NCI-H187 treated with DMSO at 0.1 percent for 48 hours (cell line): ENCODE results near the gene LRP11.
"Not testable (repeated sequence)": the region's sequence is repeated elsewhere in the genome, so short reads cannot be mapped to it uniquely, and the experiment has no call there.

ENCODE experiments used
- DNase-seq: peaks from one replicate; lab custom pipeline; 2025; lab: John Stamatoyannopoulos, UW

The LRP11 gene

DNA sequence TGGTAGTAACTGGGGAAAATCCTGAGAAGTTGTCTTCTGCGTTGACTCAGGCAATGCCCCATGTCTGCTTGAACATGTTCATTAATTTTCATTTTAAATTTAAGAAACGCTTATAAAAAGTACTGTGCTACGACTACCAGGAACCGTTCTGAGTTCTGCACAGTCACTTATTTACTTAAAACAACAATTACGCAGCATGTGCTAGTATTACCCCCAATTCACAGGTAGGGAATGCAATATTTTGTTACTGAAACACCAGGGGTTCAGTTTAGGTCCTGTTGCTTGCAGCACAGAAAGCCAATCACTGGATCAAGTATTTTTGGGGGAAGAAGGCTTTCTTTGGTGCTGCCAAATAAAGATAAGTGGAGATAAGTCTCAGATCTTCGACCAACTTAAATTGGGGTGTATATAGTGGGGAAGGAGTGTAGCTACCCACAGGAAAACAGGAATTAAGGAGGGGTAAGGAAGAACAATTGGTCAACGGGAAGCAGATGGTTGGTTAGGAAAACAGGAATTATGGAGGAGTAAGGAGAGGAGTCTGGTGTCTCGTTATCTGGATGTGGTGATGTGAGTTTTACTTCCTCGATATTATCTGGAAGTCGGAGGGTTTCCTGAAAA lies 5.2 kb upstream of the LRP11 start:
- no peak for DNase-seq

DNA sequence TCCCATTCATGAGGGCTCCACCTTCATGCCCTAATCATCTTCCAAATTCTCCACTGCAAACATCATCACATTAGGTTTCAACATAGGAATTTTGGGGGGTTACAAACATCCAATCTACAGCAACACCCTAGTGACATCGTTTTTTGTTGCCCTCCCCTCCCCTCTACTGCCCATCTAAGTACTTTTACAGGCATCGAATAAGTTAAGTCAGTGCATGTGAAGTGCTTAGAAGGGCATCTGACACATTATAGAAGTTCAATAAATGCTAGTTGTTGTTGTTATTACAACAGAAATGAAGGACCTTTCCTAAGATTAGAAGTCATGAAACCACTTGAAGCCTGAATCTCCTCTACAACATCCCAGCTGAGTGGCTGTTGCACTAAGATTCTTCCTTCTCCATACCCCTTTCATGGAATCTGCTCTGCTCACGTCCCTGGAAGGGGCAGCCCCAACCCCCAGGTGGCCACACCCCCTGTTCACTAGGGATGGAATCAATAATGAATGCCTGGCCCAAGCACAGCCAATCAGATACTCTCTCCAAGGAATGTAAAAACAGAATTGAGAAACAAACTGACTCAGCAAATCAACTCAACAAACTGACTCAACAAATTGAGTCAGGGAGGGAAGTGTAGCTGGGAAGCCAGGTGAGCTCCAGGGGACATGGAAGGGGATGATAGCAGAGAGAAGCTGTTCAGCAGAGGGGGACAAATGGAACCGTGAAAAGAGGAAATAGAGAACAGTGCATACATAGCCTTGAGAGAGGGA lies 3.9 kb upstream of the LRP11 start:
- no peak for DNase-seq

DNA sequence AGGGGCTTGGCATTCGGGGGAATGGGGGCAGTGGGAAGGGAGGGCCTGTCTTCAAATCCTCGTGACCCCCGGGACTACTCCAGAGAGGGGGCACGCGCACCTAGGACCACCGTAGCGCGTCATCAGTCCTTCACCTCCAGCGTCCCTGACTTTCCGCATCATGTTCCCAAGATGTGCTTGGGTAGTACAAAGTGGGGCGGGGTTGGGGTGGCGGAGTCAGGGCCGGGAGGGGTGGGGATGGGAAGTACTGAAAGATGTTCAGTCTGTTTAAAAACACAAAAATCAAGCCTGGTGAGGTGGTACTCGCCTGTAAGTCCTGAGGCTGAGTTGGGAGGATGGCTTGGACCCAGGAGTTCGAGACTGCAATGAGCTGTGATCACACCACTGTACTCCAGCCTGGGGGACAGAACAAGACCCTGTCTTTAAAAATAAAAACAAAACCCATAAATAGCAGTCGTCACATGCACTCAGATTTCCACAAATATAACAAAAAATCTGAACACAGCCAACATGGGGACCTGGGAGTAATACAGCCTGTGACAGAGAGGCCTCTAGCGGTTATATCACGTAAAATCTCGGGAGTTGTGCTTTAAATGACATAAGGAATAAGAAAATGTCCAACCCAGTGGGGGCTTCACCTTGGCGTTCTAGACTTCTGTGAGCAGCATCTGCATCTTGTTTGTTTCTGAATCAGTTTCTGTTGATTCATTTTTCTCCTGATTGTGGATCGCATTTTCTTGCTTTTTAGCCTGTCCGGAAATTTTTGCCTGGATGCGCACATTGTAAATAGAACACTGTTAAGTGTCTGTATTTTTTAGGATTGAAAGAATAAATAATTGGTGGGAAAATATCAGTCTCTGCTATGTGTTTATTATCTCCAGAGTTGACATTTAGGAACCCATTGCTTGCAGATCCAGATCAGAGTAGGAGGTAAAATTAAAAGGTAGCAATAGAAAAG lies 698 bp upstream of the LRP11 start:
- DNase-seq = peak; percentile 49

DNA sequence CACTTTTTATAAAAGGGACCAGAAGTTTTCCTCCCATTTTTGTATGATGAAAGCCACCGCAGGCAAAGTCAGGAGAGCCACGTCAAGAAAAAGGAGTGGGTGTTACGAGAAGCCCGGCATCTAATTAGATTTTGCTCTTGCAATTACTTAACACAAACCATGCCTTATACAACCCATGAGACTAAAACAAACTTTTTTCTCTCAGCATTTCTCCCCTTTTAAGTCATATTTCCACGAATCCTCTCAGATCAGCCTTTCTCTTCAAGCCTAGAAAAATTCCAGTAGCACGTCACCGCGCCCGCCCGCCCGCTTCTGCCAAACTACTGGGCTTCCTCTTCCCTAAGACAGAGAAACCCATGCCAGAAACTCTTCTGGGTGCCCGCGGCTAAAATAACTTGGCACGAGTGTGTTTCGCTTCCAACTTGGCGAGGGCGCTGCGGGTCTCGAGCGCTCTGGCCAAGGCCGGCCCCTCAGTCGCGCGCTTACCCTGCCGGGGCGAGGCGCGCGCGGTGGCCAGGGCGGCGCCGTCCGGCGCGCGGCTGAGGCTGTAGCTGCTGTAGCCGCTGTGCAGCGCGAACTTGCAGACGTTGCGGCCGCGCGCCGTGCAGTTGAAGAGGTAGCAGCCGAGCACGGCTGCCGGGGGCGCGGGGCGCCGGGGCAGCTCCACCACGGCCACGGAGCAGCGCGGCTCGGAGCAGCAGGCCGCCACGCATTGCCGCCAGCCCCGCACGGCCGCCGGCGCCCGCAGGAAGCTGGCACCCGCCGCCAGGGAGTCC lies 1.0 kb downstream of the LRP11 start:
- no peak for DNase-seq

DNA sequence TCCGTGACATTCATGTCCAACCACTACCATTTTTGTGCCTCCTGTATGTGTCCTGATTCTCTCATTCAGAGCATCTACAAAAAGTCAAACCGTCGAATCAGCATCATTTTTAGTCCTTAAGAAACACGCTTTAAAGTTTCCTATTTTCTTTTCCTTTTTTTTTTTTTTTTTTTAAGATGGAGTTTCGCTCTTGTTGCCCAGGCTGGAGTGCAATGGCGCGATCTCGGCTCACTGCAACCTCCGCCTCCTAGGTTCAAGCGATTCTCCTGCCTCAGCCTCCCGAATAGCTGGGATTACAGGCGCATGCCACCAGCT lies 1.8 kb downstream of the LRP11 start:
- DNase-seq = not testable (repeated sequence)

DNA sequence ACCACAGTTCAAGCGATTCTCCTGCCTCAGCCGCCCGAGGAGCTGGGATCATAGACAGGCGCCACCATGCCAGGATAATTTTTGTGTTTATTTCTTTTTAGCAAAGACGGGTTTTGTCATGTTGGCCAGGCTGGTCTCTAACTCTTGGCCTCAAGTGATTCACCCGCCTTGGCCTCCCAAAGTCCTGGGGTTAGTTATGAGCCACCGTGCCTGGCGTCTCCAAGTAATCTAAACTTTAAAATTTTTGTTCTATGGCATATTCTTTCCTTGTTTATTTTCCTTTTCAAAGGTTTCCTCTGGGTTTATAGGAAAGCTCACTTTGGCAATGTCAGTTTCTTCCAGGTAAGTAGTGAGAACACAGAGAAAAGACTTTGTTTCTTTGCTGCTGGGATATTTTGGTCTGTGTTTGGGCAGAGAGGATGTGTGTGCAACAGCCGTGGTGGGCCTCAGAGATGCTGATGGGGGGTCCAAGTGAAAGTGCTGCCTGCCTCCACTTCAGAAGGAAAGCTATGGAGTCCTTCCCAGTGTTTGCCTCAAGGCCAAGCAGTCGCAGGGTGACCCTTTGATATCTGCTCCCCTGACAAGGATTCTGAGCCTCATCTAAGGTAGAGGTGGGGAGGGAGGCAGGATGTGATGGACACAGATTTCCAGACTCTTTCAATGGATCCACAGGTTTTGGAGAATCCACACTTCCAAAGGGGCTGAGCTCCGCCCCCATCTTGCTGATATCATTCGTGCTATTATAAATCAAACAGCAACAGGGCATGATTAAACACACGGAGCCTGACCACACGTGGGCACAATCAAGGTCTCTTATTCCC lies 2.3 kb downstream of the LRP11 start:
- no peak for DNase-seq

DNA sequence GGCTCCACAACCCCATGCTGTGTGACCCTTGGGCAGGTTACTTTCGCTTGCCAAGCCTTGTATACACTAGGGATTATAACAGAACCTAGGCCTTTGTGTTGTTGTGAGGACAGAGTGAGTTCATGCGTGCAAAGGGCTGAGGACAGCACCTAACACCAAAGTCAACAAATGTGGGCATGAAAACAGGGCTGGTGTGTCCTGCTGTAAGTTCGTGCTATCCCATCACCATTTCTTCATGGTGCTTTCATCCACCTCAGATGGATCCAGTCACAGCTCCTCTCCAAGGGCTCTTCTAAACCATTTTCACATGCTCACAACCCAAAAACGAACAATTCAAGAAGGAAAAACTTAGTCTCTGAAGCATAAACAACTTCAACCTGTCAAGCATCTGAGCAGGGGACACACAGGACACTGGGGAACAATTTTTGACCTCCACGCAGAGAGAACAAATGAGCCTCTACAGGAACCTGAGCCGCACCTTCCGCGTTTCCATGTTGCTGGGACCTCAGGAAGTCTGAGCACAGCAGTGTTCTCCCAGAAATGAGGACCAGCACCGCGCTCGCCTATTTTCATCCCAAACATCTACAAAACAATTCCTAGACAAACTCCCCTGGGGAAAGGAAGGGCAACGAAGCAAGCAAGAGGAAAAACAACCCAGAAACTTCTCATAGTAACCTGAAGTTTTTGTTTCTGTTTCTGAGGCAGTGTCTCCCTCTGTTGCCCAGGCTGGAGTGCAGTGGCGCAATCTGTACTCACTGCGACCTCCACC lies 3.1 kb downstream of the LRP11 start:
- no peak for DNase-seq

DNA sequence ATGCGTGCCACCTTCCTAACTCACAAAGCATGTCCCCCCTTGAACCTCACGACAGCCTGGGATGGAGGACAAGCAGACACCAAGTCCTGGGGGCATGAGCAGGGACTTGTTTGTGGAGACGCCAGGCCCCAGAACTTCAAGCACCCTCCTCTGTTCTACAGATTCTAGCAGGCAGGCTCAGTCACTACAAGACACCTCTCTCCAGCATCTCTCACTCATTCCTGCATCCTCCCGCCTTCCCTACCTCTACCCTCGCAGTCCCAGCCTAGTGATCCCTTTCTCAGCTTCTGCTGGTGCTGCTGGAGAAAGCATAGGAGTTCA lies 3.7 kb downstream of the LRP11 start:
- no peak for DNase-seq

DNA sequence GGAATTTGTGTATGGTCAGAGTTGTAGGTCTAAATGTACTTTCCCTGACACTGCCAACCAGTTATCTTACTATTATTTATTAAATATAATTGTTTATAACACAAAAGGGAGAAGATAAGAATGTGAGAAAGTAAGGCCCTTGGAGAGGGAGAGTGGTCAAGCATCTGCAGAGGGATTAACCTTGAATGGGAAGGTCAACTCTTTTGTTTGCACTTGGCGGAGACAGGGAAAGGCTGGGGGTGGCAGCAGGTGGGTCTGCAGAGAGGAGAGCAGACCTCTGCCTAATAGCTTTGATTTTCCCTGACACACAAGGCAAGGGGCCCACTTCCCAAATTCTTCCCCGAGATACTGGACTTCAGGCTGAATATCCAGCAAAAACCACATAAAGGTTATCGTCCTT lies 4.2 kb downstream of the LRP11 start:
- DNase-seq = no peak

DNA sequence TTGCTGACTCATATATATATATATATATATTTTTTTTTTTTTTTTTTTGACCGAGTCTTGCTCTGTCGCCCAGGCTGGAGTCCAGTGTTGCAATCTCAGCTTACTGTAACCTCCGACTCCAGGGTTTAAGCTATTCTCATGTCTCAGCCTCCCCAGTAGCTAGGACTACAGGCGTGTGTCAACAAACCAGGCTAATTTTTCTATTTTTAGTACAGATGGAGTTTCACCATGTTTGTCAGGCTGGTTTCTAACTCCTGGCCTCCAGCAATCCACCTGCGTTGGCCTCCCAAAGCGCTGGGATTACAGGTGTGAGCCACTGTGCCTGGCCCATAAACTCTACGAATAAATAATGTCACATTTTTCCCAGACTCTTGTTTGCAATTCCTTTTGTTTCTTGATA lies 4.8 kb downstream of the LRP11 start:
- no peak for DNase-seq

DNA sequence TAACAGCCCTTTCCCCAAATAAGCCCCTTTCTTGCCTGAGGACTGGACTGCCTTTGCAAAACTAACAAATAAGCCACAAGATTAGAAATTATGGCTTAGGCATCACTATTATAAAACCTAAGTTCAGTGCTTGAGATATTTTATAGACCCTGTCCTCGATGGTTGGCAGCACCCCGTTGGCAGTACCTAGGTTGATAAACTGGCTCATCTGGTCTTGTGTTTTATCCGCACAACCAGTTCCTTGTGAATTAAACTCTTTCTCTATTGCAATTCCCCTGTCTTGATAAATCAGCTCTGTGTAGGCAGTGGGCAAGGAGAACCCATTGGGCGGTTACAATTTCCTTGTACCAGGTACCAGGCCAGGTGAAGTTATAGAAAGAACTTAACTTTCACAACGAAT lies 6.6 kb downstream of the LRP11 start:
- DNase-seq = no peak

DNA sequence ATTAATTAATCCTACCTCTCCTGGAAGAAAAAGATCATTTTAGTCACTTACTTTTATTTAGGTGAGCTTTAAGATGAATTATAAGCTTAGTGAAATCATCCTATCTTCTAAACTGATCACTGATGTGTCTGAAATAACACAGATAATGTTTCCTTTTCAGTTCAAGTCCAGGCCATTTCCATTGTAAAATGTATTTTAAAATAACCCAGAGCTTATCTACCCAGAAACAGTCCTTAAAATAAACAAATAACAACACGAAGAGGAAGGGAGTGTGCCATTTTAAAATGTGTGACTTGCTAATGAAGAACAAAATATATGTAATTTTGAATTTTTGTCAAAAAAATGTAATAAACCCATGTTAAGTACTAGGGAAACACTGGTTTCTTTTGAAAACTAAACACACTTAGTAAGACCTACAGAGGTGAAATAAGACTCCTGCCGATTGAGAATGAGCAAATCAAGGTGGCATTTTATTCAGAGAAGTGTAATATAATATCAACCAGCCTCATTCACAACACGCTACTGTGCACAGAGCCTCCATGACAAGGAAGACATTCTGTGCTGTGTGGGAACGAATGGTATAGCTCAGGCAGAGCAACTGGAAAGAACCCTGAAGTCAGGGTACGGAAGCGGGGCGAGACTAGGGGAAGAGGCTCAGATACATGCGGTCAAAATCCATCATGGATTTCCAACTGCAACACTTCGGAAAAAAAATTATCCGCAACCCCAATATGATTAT lies 7.7 kb downstream of the LRP11 start:
- no peak for DNase-seq

DNA sequence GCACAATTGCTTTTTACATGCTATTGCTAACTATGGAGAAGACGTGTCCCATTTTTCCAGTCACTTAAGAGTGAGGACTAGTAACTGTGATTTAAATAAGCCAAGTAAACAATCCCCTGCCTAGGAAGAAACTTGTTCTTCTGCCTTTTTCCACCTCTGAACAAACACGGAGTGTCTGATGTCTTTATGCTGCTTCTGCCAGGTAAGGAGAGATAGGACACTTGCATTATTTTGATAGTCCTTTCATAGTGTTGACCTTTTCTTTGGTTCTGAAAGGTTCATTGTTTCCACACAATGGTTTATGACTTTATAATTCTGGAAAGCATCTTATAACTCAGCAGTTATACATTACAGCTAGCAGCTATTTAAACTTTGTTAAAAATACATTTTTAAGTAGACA lies 8.4 kb downstream of the LRP11 start:
- DNase-seq = no peak

DNA sequence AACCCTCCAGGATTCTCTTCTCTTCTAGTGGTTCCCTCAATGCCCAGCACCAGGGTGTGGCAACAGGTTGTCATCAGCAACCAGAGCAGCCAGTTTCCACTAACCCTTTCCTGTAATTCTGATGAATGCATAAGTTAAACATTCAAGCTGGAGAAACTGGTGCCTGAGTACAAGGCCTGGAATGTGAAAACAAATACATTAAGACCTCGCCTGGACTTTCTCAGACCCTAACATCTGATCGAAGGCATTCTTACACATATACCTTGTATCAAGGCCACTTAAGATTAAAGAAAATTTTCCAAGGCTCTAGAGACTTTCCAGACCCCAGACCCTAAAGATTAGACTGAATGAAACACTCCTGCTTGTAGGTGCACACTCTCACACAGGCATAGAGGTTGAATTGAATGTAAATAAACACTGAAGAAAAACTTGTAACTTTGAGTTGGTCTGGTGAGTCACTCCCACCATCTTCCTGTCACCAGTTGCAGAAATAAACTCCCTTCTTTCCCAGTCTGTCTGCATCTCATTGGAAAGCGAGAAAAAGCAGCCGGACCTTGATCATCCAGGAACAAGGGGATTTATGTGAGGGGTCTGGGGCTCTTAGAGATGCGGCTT lies 9.0 kb downstream of the LRP11 start:
- DNase-seq = no peak

DNA sequence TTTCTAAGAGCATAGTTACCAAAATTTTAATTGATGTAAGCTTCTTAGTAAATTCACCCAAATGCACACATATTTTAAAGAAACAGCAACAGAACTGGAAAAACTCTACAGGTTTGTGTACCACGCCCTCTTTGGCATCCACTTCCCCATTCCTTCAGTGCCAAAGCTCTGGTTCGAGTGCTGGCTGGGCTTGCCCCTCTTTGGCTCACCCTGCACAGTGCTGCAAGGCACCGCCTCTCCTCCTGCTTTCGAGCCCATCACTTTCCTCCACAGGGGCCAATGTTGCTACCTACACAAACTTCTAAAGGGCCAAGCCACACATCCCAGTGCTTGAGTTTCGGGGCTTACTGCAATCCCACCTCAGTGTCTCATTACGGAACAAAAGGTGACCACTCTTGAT lies 9.6 kb downstream of the LRP11 start:
- no peak for DNase-seq

DNA sequence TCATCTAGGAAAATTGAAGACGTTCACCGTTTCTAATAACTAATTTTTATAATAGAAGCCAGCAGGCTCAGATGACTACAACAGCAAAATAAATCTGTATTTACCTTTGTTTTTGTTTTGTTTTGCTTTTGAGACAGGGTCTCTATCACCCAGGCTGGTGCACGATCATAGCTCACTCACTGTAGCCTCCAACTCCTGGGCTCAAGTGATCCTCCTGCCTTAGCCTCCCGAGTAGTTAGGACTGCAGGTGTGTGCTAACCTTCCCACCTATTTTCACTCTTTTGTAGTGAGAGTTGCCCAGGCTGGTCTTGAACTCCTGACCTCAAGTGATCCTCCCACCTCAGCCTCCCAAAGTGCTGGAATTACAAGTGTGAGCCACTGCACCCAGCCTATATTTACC lies 10.1 kb downstream of the LRP11 start:
- DNase-seq = not testable (repeated sequence)

DNA sequence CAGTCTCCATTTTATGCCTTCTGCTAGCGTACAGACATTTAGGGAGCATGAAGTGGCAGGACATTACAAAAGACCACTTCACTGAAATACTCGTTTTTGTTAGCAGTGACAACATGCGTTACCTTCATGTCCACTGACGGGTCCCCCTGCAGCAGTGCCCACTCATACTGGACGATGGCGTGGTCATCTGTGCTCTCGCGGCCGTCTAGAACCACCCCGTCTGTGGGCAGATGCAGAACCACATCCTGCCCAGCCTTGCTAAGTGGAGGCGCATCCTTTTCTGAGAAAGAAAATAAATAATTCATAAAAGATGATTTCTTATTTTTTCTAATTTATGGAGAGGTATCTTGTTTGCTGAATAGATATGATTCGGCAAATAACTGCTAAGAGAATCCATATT lies 11.3 kb downstream of the LRP11 start:
- no peak for DNase-seq

DNA sequence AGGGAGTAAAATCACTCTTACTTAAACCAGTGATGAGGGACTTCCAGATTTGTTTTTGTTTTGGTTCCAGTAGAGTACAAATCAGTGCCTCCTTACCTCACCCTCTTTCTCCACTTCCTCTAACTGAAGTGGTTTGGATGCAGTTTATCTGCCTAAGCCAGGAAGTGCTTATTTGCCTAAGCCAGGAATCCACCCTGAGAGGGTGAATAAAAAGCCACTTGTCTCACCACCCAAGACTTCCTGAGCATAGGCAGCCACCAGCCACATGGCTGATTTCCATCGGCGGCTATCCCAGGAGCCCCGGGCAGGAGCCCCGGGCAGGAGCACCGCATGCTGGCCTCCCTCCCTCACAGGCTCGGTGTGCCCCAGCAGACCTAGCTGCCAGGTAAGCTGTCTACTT lies 12.0 kb downstream of the LRP11 start:
- DNase-seq = peak; percentile 18

DNA sequence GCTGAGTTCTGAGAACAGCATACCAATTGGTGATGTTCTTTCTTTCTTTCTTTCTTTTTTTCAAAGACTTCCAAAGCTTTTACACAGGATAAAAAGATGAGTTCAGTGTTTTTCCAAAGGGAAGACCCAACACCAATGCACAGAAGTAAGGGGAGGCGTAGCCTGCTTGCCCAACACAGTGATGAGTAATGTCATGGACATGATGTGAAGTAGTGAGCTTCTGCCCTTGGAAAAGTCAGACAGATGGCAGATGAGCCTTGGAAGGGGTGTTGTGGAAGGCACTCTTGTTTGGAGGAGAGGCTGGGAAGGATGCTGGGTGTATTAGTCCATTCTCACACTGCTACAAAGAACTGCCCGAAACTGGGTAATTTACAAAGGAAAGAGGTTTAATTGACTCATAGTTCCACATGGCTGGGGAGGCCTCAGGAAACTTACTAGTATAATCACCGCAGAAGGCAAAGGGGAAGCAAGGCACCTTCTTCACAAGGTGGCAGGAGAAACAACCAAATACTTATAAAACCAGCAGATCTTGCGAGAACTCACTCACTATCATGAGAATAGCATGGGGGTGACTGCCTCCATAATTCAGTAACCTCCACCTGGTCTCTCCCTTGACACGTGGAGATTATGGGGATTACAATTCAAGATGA lies 12.6 kb downstream of the LRP11 start:
- DNase-seq = no peak
